Suppressor macrophage (primary cell): ENCODE measurements around the gene ANKDD1B.
"Not testable (repeated sequence)": the region's sequence is repeated elsewhere in the genome, so short reads cannot be mapped to it uniquely, and the experiment has no call there.

ENCODE experiments used
- DNase-seq, 4 experiments: peaks; one replicate each; pipeline ENCODE4 v3.0.0-alpha.2; 2020 to 2022
- total RNA-seq, 17 experiments: gene quantifications; one replicate each; lab custom pipeline; 2026; ENCODE audit warnings: mixed read lengths in 6 of 17, inconsistent platforms in 3 of 17; lab: John Stamatoyannopoulos, UW

The ANKDD1B gene
- total RNA-seq: 0 to 1.5 (median 0.21) reads per million in 17 experiments

DNA sequence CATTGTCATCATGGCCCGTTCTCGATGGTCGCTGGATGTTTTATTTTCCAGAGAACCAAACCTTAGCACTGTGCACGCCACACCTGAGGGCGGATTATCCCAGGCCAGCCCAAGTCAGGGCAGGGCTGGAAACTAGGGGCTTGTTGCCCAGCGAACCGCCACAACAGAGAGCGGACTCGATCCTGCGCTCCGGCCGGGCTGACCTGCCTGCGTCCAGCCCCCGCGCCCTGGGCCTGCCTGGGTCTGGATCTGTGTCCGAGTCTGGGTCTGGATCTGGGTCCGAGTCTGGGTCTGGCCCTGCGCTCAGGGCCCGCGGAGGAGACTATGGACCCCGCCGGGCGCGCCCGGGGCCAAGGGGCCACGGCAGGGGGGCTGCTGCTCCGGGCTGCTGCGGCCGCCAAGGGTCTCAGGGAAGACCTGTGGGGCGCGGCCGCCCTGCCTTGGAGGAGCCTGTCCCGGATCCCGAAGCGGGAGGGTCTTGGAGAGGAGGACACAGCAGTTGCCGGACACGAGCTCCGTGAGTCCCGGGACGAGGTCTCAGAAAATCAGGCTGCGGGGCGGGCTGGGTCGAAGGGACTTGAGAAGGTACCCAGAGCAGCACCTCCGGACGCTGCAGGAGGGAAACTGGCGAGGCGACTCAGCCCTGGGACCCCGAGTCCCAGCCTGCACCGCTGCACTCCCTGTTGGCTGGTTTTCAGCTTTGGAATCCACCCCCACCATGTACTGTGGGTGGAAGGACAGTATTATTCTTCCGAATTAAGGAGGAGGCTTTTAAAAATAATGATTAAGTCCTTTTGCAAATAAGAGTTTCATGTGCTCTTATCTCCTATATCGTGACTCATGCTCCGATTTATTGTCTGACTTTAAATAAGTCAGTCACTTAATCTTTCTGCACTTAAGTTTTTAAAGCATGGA is at the start of gene ANKDD1B:
TSS of gene ANKDD1B (plus strand) at position 143 of the 915 bp plus-strand sequence. CDS start at position 325, 182 bp downstream.
- peak in 1 of 4 experiments; percentile 26 for DNase-seq

DNA sequence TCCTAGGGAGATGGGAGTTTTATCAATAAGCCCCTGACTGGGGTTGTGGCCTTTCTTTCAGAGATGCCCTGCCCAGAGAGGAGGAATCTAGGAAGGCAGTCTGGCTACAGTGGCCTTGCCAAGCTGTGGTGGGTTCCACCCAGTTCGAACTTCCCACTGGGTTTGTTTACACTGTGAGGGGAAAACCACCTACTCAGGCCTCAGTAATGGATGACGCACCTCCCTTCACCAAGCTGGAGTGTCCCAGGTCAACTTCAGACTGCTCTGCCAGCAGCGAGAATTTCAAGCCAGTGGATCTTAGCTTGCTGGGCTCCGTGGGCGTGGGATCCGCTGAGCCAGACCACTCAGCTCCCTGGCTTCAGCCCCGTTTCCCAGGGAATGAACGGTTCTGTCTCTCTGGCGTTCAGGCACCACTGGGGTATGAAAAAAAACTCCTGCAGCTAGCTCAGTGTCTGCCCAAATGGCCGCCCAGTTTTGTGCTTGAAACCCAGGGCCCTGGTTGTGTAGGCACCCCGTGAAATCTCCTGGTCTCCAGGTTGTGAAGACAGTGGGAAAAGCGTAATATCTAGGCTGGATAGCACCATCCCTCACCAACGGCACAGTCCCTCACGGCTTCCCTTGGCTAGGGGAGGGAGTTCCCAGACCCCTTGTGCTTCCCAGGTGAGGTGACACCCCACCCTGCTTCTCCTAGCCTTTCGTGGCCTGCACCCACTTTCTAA is 45.1 kb upstream of the ANKDD1B start:
- DNase-seq: peak in 3 of 4 experiments; percentile 7 to 21 (median 10)

DNA sequence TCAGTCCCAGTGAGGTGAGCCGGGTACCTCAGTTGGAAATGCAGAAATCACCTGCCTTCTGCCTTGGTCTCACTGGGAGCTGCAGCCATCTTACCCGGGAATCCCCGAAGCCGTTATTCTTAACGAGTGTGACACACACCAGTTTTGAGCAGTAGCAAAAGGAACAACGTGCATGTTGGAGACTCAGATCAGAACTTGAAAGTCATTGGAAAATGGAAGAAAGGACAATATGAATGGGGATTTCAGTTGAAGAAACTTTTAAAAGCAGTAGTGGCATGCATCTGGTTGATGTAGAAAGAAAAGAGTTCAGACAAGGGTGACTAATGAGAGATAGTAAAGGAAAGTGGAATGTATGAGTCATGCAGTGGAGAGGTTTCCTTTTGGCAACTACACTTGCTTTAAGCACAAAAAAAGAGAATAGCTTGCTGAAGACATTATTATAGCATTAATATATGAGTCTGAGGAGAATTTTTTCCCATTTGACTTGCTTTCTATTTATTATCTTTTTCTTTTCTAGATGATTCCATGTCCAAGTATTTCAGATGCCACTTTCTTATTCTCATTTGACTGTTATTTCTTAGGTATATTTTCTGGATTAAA is 44.4 kb upstream of the ANKDD1B start:
- DNase-seq: peak; percentile 47 to 88 (median 68)

DNA sequence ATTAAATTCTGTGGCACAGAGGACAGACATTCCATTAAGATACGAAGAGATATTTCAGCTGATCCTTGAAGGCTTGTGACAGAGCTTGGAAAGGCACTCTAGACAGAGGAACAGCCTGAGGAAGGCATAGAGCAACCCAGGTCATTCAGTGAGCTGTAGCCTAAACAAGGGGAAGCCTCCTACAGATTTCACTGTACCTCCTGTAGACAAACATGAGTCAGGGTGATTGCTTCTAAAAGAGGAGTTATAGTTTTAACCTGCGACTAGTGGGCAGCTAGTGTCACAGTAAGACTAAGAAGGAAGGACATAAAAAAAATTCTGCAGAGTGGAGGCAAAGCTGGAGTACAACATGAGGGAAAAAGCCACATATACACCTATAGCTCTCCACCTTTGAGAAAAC is 43.5 kb upstream of the ANKDD1B start:
- DNase-seq: peak; percentile 55 to 85 (median 69)

DNA sequence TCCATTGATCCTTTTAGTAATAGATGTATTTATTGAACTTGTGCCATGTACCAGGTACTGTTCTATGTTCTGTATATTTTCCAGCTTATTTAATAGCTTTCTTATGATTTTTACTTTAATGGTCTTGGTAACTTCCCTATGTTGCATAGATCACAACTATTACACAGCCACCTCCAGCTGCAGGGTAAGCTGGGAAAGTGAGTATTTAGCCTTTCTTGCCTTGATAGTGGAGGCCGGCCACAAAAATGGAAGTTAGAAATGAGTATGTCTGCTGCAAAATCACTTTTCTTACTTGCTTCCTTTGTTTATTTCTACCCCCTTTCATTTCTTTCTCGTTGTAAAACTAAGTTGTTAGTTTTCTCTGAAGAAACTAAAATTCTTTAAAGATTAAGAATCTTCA is 43.1 kb upstream of the ANKDD1B start:
- DNase-seq: peak; percentile 30 to 66 (median 58)

DNA sequence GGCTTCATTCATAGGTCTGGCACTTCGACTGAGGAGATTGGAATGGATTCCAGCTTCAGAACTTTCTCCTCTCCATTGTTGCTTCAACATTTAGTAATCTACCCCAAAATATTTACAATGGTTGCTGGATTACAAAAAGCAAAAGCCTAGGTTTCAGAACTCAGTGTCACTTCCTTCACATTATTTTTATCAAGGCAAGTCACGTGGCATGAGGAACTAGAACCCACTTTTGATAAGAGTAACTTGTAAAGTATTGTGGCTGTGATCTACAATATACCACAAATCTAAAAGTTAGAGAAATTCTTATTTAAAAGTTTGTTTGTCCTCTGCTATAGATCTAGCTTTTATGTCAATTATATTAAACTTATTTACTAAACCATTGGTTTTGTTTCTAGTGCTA is 39.7 kb upstream of the ANKDD1B start:
- peak in 3 of 4 experiments; percentile 2 to 29 (median 24) for DNase-seq

DNA sequence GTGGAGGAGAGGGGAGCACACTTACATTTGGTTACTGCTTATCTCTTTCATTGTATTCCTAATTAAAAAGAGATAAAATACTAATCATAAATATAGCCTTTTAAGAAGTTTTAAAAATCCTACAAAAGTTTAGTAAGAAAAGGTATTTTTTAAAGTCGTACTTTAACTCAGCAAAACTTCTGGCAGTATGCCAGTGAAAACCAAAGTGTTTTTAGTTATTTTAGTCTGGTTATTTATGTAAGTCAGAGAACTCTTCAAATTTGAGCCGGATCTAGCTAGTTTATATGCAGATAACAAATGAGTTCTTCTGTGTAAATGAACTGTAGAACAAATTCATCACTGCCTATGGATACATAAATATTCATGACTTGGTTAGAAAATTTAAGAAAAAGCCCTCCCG is 36.5 kb upstream of the ANKDD1B start:
- DNase-seq: no peak

DNA sequence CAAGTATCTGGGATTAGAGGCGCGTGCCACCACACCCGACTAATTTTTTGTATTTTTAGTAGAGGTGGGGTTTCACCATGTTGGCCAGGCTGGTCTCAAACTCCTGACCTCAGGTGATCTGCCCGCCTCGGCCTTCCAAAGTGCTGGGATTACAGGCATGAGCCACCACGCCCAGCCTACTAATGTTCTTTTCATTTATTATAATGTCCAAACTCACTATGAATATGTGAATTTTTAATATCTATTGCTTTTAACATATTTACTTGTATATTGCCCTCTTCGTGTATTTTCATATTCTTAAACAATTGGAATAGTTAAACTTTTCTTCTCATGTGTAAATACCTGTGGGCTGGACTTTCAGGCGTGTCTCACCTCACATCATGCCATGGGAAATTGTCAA is 33.0 kb upstream of the ANKDD1B start:
- not testable (repeated sequence) for DNase-seq

DNA sequence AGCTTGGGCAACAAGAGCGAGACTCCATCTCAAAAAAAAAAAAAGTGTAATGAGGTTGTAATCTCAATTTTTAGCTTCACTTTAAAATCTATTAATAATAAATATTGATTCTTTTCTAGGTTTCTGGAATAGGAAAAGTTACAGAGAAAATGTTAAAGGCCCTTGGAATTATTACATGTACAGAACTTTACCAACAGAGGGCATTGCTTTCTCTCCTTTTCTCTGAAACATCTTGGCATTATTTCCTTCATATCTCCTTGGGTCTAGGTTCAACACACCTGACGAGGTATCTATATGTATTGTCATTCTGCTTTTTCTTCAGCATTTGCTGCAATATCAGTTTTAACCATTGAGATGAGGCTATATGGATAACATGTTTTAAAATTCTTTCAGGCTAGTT is 26.6 kb upstream of the ANKDD1B start:
- no peak for DNase-seq

DNA sequence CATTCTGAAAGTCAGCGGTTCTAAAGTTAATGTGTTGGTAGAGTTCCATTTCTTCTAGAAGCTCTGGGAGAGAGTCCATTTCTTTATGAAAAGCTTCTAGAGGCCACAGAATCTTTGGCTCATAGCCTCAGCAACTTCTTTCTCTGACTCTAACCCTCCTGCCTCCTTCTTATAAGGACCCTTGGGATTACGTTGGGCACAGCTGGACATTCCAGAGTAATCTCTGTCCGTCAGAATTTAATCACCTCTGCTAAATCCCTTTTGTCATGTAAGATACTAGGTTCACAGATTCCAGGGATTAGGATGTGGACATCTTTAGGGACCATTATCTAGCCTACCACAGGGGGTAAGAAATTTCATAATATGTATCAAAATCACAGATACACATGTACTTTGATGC is 22.6 kb upstream of the ANKDD1B start:
- no peak for DNase-seq

DNA sequence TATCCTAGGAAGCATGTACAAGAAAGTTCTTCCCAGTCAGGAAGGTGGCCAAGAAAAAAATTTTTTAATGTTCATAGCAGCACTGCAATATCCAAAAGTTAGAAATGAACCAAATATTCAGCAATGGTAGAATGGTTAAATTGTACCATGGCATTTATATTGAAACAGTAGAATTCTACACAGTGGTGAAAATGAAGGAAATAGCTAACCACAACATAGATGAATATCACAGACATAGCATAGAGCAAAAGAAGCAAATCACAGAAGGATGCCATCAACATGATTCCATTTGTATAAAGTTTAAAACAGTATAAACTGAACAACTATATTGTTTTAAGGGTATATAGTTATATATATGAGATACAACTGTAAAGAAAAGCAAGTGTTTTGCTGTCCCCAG is 10.7 kb upstream of the ANKDD1B start:
- no peak for DNase-seq

DNA sequence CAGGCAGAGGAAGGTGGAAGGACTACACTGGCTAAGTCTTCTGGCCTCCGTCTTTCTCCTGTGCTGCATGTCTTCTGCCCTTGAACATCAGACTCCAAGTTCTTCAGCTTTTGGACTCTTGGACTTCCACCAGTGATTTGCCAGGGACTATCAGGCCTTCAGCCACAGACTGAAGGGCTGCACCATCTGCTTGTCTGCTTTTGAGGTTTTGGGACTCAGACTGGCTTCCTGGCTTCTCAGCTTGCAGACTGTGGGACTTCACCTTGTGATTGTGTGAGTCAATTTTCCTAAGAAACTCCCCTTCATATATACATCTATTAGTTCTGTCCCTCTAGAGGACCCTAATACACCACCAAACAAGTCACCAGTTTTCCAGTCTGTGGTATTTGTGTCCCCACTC is 9.7 kb upstream of the ANKDD1B start:
- DNase-seq: no peak

DNA sequence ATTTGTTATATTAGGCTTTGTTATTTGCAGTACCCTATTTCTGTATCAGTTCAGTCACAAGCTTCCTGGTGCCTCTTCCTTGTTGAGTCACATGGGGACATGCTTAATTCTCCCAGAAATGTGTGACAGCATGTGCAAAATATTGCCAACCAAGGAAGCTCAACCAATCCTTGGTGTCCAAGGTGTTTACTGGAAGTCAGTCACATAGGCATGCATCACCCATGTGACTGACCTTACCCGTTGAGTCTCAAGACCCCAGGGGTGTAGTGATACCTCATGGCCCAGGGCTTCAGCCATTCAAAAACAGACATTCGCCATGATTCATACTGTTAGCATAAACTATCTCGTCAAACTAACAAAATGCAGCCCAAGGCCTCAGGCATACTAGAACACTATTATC is 9.3 kb upstream of the ANKDD1B start:
- no peak for DNase-seq

DNA sequence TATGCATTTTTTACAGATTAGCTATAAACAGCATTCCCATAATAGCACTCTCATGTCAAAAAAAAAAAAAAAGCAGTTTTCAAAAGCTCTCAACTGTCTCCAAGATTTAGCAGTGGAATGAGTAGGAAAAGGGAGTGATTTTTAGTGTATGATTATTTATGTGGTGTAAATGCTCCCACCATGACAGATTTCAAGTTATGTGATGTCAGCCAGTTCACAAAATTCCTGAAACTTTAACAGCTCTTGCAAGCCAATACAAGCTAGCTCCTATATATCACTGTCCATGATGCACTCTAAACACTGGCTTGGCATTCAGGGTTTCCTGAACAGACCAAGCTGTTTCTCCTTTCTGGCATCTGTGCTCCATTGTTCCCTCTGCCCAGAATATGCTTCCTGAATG is 7.9 kb upstream of the ANKDD1B start:
- DNase-seq: no peak

DNA sequence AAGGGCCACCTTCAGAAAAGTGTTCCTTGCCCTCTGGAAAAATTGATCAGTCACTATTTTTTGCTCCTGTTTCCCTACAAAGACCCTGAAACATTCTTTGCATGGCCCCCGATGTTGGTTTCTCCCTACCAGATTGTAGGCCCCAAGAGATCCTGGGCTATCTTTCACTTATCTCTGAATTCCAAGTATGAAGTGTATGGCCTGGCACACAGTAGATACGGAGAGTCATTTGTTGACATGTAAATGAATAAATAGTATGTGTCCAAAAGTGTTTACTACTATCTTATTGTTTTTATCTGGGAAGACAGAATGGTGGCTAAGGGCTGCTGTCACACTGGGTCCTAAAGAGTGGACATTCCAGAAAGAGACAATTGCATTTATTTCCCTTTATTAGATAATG is 7.4 kb upstream of the ANKDD1B start:
- no peak for DNase-seq

DNA sequence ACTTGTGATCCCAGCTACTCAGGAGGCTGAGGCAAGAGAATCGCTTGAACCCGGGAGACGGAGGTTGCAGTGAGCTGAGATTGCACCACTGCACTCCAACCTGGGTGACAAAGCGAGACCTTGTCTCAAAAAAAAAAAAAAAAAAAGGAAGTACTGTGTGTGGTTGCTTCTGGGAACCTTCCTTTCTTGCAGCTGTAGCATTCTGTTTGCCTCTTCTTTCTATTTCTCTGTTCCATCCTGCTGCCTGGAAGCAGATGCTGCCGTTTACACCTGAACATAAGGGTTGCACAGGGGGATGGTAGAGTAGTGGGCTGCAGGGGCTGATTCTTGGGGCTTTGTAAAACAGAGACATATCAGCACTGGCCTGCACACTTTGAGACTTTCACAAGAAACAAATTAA is 3.9 kb upstream of the ANKDD1B start:
- DNase-seq: not testable (repeated sequence)

DNA sequence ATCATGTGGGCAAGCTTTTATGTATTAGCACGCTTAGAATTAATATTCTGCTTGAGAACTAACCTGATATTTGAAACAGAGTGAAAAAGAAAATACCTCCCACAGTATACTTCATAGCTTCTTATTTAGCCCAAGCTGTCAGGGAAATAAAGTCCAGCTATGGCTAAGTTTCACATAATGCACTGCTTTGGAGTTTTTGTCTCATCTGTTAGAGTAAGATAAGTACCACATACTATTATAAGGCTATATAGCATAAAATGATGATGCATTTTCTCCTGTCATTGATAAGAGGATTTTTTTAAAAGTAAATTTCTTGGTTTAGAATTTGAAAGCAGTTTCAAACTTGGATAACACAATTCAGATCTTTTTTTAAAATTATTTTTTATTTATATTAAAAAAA is 2.4 kb upstream of the ANKDD1B start:
- DNase-seq: no peak

DNA sequence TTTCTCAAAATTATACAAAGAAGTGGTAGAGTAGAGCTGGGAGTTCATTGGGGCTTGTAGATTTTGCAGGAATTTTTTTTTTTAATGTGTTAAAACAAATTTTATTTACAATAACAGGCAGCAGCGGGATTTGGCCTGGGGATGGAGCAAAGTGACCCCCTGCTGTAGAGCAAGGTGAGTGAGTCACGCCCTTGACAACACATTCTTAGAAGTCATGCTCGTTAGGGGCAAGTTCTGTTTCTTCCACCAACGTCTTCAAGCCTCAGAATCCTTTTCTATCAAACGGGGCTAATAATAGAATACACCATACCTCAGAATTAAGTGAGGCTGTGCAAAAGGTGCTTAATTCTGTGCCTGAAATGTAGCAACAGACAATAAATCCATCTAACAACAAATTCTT is 1.1 kb upstream of the ANKDD1B start:
- no peak for DNase-seq

DNA sequence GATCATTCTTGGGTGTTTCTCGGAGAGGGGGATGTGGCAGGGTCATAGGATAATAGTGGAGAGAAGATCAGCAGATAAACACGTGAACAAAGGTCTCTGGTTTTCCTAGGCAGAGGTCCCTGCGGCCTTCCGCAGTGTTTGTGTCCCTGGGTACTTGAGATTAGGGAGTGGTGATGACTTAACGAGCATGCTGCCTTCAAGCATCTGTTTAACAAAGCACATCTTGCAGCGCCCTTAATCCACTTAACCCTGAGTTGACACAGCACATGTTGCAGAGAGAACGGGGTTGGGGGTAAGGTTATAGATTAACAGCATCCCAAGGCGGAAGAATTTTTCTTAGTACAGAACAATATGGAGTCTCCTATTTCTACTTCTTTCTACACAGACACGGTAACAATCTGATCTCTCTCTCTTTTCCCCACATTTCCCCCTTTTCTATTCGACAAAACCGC is 368 bp upstream of the ANKDD1B start:
- not testable (repeated sequence) for DNase-seq

DNA sequence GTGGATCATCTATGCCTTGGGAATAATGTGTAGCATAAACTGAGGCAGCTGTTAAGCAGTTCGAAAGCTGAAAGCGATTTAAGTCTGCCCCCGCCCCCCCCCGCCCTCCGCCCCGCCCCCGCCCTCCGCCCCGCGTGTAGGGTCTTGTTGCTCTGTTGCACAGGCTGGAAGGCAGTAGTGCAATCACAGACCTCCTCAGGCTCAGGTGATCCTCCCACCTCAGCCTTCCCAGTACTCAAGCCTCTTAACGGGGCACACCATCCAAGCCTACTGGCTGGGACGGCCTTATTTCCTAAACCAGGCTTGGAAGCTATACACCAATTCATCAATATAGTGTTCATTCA is 945 bp downstream of the ANKDD1B start:
- no peak for DNase-seq

DNA sequence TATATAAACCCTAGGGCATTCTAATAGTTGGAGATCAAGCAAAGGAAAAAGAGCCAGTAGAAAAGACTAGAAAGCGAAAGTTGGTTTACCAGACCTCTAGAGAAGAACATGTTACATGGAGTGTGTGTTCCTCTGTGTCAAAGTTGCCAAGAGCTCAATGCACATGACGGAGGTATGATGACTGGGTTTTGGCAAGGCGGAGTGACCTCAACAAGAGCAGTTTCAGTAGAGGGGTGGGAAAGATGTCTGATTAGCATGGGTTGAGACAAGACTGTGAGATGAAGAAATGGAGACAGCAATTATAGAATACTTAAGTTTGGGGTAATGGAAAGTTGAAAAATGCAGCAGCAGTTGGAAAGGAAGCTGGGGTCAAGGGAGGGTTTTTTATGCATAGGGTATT is 1.6 kb downstream of the ANKDD1B start:
- DNase-seq: no peak

DNA sequence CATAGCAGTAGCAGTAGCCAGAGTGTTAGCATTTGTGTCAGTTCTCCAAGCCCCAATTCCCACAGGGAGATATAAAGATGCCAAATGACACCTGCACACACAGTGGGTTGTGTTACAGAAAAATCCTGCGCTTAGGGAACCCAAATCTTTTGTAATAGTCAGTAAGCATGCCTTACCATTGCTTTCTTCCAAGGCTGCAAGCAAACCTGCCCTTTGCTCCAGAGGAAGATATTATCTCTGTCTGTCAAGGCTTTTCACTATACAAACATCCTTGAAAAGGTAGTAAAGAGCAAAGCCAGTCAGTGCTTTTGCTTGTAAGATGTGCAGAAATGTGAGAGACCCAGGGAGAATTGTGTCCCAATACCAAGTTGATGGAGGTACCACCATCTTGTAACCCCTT is 2.9 kb downstream of the ANKDD1B start:
- DNase-seq: no peak

DNA sequence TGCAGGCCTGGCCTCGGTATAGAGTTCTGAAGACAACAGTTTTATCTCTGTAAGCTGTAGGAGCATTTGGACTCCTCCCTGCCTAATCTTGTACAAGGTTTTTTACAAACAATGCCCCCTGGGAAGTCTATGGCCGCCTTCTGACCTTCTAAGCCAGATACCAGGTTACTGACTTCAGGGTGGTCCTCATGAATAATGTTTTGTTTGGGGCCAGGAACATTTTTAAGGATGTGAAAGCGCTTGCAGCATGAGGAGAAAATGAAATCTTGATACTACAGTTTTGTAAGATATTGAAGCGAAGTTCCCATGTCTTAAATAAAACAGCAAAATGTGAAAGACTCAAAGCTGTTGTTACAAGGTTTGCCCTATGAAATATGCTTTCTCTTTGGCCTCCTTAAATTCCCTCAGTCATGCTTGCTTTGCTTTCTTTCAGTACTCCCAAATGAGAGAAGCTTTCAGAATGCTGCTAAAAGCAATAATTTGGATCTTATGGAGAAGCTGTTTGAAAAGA is 5.2 kb downstream of the ANKDD1B start:
- DNase-seq: no peak
